MM.1S (cell line): ENCODE data around the gene FALEC.

ENCODE experiments used
- DNase-seq: peaks from one replicate; pipeline ENCODE4 v3.0.0-alpha.2; 2015
- H2AFZ ChIP-seq: fragments of 300-600 bp; sonication (generic); 2 replicates; pipeline ENCODE4 v1.6.0; 2016; ENCODE audit warnings: antibody characterized with exemption, low read length
- H3F3A ChIP-seq: fragments of 300-600 bp; sonication (generic); 2 replicates; pipeline ENCODE4 v1.6.1; 2016; ENCODE audit warnings: mild to moderate bottlenecking, antibody characterized with exemption, low read length, moderate library complexity, mixed read lengths; ENCODE audit not compliant: insufficient read depth
- H3K27ac ChIP-seq: fragments of 300-600 bp; sonication (generic); 2 replicates; pipeline ENCODE4 v1.5.1; 2016; ENCODE audit warnings: mild to moderate bottlenecking, low read length
- H3K27me3 ChIP-seq: fragments of 300-600 bp; sonication (generic); replicated peaks from 2 replicates; pipeline ENCODE4 v1.6.0; 2016; ENCODE audit warnings: low read length; ENCODE audit not compliant: insufficient read depth
- H3K36me3 ChIP-seq: fragments of 300-600 bp; sonication (generic); replicated peaks from 2 replicates; pipeline ENCODE4 v1.6.1; 2016; ENCODE audit warnings: mild to moderate bottlenecking, low read length, mixed read lengths; ENCODE audit not compliant: insufficient read depth
- H3K4me1 ChIP-seq: fragments of 300-600 bp; sonication (generic); 2 replicates; pipeline ENCODE4 v1.6.1; 2016; ENCODE audit warnings: low read length, mixed read lengths
- H3K4me2 ChIP-seq: fragments of 300-600 bp; sonication (generic); 2 replicates; pipeline ENCODE4 v1.6.0; 2016; ENCODE audit warnings: low read depth, low read length
- H3K4me3 ChIP-seq: fragments of 300-600 bp; sonication (generic); 2 replicates; pipeline ENCODE4 v1.5.1; 2016; ENCODE audit warnings: low read length, mixed read lengths
- H3K79me2 ChIP-seq: fragments of 300-600 bp; sonication (generic); 2 replicates; pipeline ENCODE4 v1.6.1; 2016; ENCODE audit warnings: mixed run types, low read length, mixed read lengths
- H3K9ac ChIP-seq: fragments of 300-600 bp; sonication (generic); 2 replicates; pipeline ENCODE4 v1.6.1; 2016; ENCODE audit warnings: low read length, mixed read lengths
- H3K9me2 ChIP-seq: fragments of 300-600 bp; sonication (generic); replicated peaks from 2 replicates; pipeline ENCODE4 v1.6.1; 2016; ENCODE audit warnings: mild to moderate bottlenecking, low read length, mixed read lengths; ENCODE audit not compliant: insufficient read depth
- H3K9me3 ChIP-seq: fragments of 300-600 bp; sonication (generic); replicated peaks from 2 replicates; pipeline ENCODE4 v1.6.1; 2016; ENCODE audit warnings: mild to moderate bottlenecking, low read length, mixed read lengths; ENCODE audit not compliant: insufficient read depth
- H4K20me1 ChIP-seq: fragments of 300-600 bp; sonication (generic); 2 replicates; pipeline ENCODE4 v1.6.1; 2016; ENCODE audit warnings: mild to moderate bottlenecking, low read length, moderate library complexity, mixed read lengths; ENCODE audit not compliant: insufficient read depth
- CTCF ChIP-seq: fragments of 300-600 bp; sonication (generic); IDR thresholded peaks from 2 replicates; pipeline ENCODE4 v1.5.1; 2016; ENCODE audit warnings: antibody characterized with exemption, low read length, mixed read lengths
- EZH2 ChIP-seq: fragments of 300-600 bp; sonication (generic); optimal IDR thresholded peaks from 2 replicates; pipeline ENCODE3; 2017; ENCODE audit warnings: low read depth, mild to moderate bottlenecking, antibody characterized with exemption, low read length, mixed read lengths
- EZH2phosphoT487 ChIP-seq: fragments of 300-600 bp; sonication (generic); IDR thresholded peaks from 2 replicates; pipeline ENCODE4 v1.6.1; 2018; ENCODE audit warnings: antibody characterized with exemption, low read length

FALEC gene

GRCh38 chr1:150558761-150559655, 43.5 kb downstream of the FALEC start:
- H3K27ac ChIP-seq = no peak overlapping the region
- no peak overlapping the region for H3K4me2 ChIP-seq
- 0 out of 2 replicates have a peak, but pooled peaks cover 4% of the 10 kb centered on the region for H3K79me2 ChIP-seq
- H3K9me3 ChIP-seq = no peaks in the 10 kb centered on the region
- no peaks in the 10 kb centered on the region for H3K27me3 ChIP-seq
- TF ChIP-seq EZH2phosphoT487 (no peak), CTCF (no peak), EZH2 (no peak)
- no peaks in the 10 kb centered on the region for H3K9me2 ChIP-seq
- H3K4me3 ChIP-seq = no peak overlapping the region
- H4K20me1 ChIP-seq = no peaks in the 10 kb centered on the region
- peaks cover 30% of the 10 kb centered on the region for H3K4me1 ChIP-seq
- H2AFZ ChIP-seq = no peak overlapping the region
- no peak for DNase-seq
- peaks cover 41% of the 10 kb centered on the region for H3F3A ChIP-seq
- H3K9ac ChIP-seq = no peak overlapping the region
- H3K36me3 ChIP-seq = no peaks in the 10 kb centered on the region

- Histone ChIP-seq H3K9me2 (no peaks in the 10 kb centered on the region), H3F3A (peaks cover 47% of the 10 kb centered on the region), H3K4me1 (peaks cover 36% of the 10 kb centered on the region), H3K27ac (no peak overlapping the region; the same call in 1 of the 2 replicates), H3K36me3 (no peaks in the 10 kb centered on the region), H3K9ac (no peak overlapping the region), H3K9me3 (no peaks in the 10 kb centered on the region), H3K27me3 (no peaks in the 10 kb centered on the region), H3K4me2 (peak overlapping the region; percentile 95; the same call in 1 of the 2 replicates), H3K79me2 (0 out of 2 replicates have a peak, but pooled peaks cover 4% of the 10 kb centered on the region), H2AFZ (peak overlapping the region; percentile 63), H4K20me1 (no peaks in the 10 kb centered on the region), H3K4me3 (no peak overlapping the region)
- no peak for TF ChIP-seq EZH2phosphoT487
- no peak for TF ChIP-seq EZH2
- no peak for TF ChIP-seq CTCF
- DNase-seq = no peak
These were observed 44.1 kb downstream of the FALEC start for GRCh38 chr1:150559656-150560010.

GRCh38 chr1:150560011-150560438, 44.5 kb downstream of the FALEC start:
- H3K9ac ChIP-seq = peak overlapping the region; percentile 84
- DNase-seq = peak; percentile 88
- peaks cover 51% of the 10 kb centered on the region for H3F3A ChIP-seq
- no peaks in the 10 kb centered on the region for H3K9me2 ChIP-seq
- no peaks in the 10 kb centered on the region for H3K9me3 ChIP-seq
- H3K36me3 ChIP-seq = no peaks in the 10 kb centered on the region
- no peaks in the 10 kb centered on the region for H3K27me3 ChIP-seq
- H3K27ac ChIP-seq = peak overlapping the region; percentile 95
- no peaks in the 10 kb centered on the region for H4K20me1 ChIP-seq
- peak overlapping the region; percentile 73 for H3K4me3 ChIP-seq
- peaks cover 40% of the 10 kb centered on the region for H3K4me1 ChIP-seq
- 0 out of 2 replicates have a peak, but pooled peaks cover 4% of the 10 kb centered on the region for H3K79me2 ChIP-seq
- TF ChIP-seq CTCF (peak; percentile 100), EZH2 (no peak)
- H3K4me2 ChIP-seq = peak overlapping the region; percentile 95
- peak overlapping the region; percentile 63 for H2AFZ ChIP-seq
